Cerebellar nuclear complex (tissue), 1 donor: ENCODE measurements around the gene SFTPB.

ENCODE experiments used
- DNase-seq, 2 experiments: peaks; one replicate each; lab custom pipeline; 2025; lab: John Stamatoyannopoulos, UW

The SFTPB gene

GRCh38 chr2:85702172-85702571, 34.2 kb upstream of the SFTPB start:
- DNase-seq, result no peak

DNA sequence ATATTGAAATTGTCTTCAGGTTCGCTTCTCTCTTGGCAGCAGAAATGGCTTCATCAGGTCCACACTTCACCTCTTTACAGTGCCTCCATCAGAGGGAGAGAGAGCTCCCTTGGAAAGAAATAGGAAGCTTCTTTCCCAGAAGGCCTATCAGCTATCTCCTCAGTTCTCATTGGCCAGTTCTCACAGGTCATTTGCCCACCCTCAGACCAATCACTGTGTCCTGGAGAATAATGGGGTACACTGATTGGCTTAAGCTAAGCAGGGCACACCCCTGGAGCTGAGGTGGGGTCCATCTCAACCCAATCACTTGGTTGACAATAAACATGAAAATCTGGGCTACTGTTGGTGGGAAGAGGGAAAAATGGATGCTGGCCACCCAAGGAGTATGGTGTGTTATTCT, 31.3 kb upstream of the SFTPB start:
- no peak for DNase-seq

- no peak for DNase-seq
Observed at GRCh38 chr2:85698880-85699254, 30.9 kb upstream of the SFTPB start.

GRCh38 chr2:85698184-85698879, 30.3 kb upstream of the SFTPB start:
- DNase-seq, result no peak

- no peak for DNase-seq
Observed at GRCh38 chr2:85697716-85698115, 29.7 kb upstream of the SFTPB start.

DNA sequence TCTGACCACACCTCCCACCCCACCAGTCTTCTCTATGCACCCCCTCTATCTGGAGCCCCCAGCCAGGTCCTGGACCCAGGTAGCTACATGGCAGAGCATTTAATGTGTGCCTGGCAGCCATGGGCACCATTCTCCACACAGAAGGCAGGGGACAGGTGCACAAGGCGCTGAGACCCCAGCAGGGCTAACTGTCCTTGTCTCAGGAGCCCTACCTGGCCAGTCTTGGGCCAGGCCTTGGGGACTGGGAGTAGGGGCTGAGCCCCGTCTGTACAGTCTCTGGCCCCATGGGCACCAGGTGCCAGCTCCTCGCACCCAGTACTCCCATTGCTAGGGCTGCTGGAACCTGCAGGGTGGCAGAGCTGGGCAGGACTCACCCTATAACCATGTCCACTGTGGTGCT, 29.1 kb upstream of the SFTPB start:
- DNase-seq, result no peak

DNA sequence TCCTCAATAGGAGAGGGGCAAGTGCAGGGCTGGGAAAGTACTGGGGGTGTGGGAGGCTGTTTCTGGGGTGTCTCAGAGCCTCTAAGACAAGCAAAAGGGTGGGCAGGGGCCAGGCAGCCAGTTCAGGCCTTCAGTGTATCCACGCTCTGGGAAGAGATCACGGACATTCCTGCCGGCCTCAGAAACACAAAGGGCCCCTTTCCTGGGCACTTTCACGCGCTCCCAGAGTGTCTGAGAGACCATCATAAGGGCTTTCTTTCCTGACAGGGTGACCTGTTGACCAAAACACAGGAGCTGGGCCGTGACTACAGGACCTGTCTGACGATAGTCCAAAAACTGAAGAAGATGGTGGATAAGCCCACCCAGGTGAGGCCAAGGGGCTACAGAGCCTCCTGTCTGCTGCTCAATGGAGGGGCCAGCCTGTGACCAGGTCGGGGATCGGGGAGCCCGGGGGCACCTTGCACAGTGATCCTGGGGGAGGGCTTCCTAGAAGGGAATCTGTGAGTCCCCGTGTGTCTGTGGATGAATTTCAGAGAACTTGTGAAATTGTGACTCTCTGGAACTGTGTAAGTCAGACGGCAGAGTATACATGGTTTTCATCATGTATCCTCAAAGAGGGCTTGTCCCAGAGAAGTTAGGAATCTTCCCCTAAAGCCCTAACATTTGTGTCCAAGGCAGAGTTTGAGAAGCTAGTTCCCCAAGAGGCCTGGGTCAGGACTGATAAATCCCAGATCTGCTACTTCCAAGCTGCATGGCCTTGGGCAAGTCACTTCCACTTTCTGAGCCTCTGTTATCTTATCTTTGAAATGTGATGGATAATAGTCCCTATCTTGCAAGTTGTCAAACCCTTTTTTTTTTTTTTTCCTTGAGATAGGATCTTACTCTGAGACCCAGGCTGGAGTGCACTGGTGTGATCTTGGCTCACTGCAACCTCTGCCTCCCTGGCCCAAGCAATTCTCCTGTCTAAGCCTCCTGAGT, 28.0 kb upstream of the SFTPB start:
- no peak for DNase-seq

- no peak for DNase-seq
Observed at GRCh38 chr2:85695121-85695520, 27.1 kb upstream of the SFTPB start.

DNA sequence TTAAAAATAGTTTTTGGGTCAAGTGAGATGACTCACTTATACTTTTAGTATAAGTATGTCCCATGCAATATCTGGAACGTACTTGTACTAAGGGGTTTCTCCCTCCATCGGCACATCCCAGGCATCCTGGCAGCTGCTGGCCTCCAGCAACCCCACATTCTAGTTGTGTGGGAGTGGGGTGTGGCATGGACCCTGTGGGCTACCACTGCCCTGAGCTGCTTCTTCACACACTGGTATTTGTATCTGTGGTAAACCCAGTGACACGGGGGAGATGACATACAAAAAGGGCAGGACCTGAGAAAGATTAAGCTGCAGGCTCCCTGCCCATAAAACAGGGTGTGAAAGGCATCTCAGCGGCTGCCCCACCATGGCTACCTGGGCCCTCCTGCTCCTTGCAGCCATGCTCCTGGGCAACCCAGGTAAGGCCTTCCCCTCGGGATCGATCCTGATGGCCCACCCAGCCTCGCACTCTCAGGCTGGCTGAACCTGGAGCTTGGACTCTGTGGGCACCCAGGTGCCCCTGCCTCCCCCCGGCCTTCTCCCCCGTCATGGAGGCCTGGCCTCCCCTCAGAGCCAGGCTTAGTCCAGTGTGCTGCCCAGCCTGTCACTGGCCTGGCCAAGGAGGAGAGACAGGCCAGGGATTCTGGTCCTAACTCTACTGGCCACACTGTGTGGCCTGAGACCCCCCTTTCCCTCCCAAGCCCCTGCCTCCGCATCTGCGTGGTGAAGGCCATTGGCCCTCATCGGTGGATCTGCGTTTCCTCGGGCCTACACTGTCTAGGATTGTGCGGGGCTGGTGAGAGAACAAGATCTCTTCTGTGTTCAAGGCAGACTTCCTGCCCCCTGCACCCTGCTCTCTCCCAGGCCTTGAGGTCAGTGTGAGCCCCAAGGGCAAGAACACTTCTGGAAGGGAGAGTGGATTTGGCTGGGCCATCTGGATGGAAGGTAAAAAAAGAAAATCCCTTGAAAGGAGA, 26.3 kb upstream of the SFTPB start, which contains the start of gene GNLY:
TSS of gene GNLY (plus strand) at position 307 of the 974 bp plus-strand sequence. CDS start at position 368, 61 bp downstream.
- no peak for DNase-seq

DNA sequence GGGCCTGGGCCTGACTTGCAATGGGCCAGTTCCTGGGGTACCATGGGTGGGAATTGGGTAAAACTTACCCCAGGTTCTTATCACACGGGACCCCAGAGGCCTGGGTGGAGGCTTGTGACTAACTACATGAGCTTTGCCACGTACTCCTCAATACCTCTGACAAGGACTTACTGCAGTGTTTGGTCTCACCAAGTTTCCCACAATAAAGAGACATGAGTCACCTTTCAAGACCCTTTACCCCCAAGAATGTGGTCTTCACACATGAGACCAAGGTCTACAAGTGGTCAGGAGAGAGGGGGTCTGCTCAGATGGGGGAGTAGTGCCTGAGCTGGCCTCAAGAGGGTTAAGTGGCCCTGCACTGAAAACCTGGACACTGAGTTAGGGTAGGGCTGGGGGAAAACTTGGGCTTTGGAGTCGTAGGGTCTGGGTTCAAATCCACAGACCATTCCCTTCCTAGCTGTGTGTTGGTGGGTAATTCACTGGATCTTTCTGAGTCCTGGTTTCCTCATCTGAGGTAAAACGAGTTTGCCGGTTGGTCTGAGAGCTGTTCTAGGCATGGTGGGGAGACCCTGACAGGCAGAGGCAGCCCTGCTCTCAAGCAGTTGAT, 24.1 kb upstream of the SFTPB start:
- DNase-seq, result no peak

DNA sequence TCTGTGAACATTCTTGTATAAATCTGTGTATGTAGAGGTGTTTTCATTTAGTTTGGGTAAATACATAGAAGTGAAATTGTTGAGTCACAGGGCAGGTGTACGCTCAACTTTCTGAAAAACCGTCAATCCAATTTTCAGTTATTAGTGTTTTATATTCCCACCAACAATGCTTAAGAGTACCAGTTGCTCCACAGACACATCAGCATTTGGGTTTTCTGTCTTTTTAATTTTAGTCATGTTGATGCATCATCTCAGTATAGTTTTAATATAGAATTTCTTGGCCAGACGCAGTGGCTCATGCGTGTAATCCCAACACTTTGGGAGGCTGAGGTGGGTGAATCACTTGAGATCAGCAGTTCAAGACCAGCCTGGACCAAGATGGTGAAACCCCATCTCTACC, 22.9 kb upstream of the SFTPB start:
- DNase-seq, result no peak

DNA sequence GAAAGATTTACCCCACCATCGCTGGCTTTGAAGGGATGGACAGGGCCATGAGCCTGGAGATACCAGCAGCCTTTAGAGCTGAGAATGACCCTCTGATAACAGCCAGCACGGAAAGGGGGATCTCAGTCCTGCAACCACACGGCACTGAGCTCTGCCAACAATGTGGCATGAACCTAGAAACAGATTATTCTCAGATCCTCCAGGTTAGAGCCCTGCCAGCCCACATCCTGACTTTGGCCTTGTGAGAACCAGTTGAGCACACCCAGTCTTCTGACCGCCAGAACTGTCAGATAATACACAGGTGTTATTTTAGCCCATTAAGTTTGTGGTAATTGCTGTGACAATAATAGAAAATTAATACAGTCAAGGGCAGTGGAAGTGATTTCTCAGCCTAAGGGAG, 16.8 kb upstream of the SFTPB start:
- no peak for DNase-seq

- no peak for DNase-seq
Observed at GRCh38 chr2:85684380-85684779, 16.4 kb upstream of the SFTPB start.

DNA sequence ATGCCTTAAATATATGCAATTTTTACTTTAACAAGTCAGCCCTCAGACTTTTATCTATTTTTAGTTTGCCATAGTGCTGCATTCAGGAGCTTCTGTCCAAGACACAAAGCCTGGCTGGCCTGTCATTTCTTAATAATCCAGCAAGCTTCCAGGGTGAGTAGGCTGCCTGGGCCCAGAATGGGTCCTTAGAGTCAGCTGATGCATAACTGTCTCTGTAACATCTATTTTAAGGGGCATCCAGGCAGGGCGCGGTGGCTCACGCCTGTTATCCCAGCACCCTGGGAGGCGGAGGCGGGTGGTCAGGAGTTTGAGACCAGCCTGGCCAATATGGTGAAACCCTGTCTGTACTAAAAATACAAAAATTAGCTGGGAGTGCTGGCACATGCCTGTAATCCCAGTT, 14.4 kb upstream of the SFTPB start:
- no peak for DNase-seq

DNA sequence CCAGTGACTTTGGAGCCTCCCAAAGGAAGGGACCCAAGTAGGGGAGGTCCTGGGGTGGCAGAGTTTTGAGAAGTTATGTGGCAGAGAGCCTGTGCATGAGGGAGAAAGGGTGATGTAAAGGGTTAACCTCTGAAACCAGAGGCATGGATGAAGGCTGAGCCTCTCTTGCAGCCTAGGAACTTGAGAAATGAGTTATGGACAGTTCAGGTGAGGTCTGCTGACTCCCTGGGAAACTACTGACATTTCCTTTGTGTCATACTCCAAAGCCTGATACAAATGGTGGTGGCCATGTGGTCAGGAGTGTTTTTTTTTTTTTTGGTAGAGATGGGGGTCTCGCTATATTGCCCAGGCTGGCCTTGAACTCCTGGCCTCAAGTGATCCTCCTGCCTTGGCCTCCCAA, 13.8 kb upstream of the SFTPB start:
- no peak for DNase-seq

- no peak for DNase-seq
Observed at GRCh38 chr2:85681372-85681763, 13.4 kb upstream of the SFTPB start.

DNA sequence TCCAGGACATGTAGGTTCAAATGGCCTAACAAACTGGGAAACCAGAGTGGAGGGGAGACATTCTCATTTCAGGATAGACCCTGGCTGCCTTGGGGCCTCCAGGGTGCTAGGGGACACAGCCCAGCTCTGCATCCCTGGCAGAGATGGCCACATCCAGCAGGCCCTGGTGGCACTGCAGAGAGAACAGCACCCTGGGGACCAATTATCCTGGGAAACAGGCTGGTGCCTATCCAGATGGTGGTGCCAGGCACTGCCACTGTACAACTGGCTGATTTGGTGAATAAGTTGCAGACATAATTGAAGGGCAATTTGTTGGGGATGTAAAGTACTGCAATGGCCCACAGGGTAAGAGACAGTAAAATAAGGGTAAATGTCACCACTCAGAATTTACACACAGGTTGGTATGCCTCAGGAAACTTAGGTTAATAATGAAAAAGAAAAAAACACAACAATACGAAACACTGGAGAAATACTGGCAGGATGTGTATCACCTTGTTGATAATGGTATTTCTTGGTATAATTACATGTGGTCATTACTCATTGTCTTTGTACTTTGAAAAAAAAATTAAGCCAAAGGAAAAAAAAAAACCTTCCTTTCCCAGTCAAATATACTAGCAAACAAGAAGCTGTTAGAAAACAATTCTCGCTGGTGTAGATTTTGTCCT, 12.8 kb upstream of the SFTPB start:
- no peak for DNase-seq

- peak in 1 of 2 experiments; percentile 11 for DNase-seq
Observed at GRCh38 chr2:85678794-85679672, 11.0 kb upstream of the SFTPB start.

- DNase-seq, result no peak
Observed at GRCh38 chr2:85678377-85678776, 10.4 kb upstream of the SFTPB start.
